TTC549 (cell line): ENCODE data around the gene GSTO1.

Experiments
- FAIRE-seq: peaks from 2 replicates; lab custom pipeline; 2012; peaks lifted over from hg19 to GRCh38; lab: Jason Lieb, UNC

GSTO1 gene

DNA sequence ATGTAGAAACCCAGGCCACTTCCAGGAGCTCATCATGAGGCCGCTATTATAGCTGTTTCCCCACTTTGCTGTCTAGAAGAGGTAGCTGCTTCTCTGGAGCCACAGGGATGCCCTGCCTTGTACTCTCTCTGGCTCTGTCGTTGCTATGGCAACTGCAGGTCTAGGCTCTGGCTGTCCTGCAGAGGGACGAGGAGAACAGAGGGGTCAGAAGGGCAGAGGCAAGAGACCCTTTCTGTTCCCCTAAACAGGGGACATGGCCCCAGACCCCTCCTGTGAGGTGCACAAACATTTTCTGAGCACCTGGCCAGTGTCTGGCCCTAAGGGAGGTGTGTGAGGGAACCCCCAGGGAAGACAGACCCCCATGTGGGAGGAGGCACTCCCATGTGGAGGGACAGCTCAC, 52.2 kb downstream of the GSTO1 start:
- FAIRE-seq, result no peak

DNA sequence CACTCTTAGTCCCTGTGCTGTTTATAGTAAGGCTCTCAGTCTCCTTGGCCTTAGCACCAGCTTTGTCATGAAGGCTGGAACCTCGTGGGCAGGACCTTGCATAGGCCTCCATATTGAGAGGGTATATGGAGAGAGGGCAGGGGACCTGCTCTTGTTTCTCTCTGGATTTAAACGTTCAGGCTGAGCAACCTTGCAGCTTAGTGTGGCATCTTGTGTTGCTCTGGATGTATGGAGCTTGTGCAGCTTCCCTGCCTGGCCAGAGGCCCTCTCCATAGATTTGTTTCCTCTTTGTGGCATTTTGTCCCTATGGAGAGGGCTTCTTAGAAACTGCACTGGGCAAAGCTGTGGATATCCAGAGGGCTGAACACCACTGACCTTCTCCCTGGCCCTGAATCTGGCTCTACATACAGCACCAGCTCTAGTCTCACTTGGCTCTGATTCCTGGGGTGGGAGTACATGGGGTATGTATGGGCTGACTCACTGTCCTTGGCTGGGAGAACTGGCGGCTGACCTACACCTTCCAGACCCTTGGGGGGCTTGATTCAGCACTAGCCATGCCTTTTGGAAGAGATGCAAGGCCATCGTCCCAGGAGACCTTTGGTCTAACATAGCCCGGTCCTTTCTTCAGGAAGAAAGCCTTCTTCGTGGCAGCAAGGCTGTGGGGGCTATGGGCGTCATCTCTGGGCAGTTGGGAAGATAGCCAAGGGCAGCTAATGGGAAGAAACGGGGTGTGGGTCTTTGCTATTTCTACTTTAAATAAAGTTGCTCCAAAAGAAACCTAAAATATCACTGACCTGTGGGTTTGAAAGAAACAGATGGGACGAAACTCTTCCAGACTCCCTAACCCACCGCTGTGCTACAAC, 53.1 kb downstream of the GSTO1 start:
- no peak for FAIRE-seq

GRCh38 chr10:104308439-104308903, 53.8 kb downstream of the GSTO1 start:
- no peak for FAIRE-seq

DNA sequence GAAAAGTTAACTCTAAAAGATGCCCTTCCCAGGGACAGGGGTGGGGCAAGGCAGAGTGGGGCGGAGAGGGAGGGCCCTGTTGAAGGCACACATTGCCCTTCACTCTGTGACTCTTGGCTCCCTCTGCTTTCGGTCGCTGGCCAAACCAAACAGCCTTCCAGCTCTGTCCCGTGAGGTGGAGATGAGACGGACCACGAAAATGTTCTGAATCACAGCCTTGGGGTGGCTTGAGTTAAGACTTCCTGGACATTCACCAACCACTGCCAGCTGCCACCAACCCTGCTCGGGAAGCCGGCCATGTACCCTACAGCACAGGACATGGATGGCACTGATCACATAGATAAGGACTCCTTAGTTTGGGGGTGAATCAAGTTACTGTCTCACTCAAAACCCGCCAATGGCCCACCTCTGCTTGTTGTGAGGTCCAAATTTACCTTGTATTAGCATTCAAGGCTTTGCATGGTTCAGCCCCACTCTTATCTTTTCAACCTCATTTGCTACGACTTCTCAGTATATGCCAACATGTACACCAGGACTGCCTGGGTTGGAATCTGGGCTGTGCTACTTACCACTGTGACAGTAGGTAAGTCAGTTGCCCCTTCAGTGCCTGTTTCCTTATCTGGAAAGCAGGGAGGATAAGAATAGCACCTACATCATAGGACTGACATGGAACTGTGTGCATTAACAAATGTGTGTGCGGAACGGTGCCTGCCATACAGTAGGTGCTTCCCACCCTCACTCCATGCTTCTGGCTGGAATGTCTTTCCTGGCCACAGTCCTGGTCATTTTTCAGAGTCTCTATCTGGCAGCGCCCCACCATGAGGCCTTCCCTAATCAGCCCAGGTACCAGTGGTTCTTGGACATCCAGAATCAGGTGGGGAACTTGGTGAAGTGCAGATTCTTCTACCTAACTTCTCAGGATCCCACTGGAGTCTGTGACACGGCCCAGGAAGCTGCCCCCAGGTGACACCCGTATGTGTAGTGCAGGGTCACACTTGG, 55.6 kb downstream of the GSTO1 start:
- FAIRE-seq, result no peak

GRCh38 chr10:104311184-104311720, 56.6 kb downstream of the GSTO1 start:
- no peak for FAIRE-seq

GRCh38 chr10:104314591-104315485, 60.1 kb downstream of the GSTO1 start:
- FAIRE-seq, result no peak

DNA sequence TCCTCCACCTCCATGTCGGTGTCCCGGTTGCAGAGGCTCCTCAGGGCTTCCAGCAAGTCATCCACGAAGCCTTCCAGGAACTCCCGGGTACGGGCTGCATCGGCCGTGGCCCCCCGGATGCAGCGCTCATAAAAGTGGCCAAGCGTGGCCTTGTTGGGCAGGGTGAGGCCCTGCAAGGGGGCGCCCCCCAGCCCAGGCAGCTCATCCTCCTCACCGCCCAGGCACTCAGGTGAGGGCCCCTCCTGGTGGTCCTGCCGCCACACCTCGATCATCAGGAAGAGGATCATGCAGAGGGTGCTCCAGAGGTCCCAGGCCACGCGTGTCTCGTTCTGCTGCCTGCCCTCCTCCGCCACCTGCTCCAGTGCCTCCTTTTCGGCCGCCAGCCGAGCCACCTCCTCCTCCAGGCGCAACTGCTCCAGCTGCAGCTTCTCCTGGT, 60.8 kb downstream of the GSTO1 start:
- FAIRE-seq, result no peak

DNA sequence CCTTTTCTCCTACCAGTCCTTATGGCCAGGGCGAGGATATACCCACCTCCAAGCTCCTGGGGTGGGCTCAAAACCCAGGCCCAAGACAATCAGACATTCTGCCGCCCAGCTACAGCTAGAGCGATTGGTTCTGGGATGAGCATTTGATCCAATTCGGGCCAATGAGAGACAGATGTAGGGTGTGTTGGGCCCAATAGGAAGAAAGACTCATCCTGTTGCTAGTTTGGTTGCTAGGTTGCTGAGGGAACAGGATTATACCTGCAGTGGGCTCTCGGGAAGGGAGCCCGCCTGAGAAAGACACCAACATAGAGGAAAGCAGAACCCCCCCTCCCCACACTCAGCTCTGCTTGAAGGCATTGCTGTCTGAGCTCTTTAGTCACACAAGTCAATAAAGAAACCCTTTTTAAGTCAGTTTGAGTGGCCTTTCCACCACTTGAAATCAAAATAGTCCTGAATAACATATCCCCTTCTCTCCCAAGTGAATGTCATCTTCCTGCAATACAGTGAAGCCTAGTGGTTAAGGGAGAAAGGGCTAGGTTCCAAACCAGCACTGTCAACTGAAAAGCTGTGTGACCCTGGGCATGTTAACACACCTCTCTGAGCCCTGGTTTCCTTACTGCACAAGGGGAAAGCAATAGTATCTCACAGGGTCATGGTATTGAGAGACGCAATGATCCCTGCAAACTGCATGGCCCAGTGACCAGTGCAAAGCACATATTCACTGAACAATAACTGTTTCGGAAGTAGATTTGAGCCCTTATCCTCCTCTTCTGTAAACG, 61.8 kb downstream of the GSTO1 start:
- no peak for FAIRE-seq
